Endothelial cell of umbilical vein (primary cell): Measurements from ENCODE around the gene LPP.

ENCODE experiments used
- EZH2 ChIP-seq: IDR thresholded peaks from 2 replicates; pipeline ENCODE4 v1.6.1; 2012; ENCODE audit warnings: borderline replicate concordance, low read depth, mild to moderate bottlenecking, moderate library complexity, low read length, inconsistent platforms; ENCODE audit not compliant: severe bottlenecking
- GATA2 ChIP-seq: IDR thresholded peaks from 2 replicates; pipeline ENCODE4 v1.7.0; 2011; ENCODE audit warnings: low read depth, mild to moderate bottlenecking, moderate library complexity, mixed read lengths, low read length; ENCODE audit not compliant: insufficient read length, insufficient read depth
- JUN ChIP-seq: IDR thresholded peaks from 2 replicates; pipeline ENCODE4 v1.6.1; 2011; ENCODE audit warnings: borderline replicate concordance, low read depth; ENCODE audit not compliant: insufficient read length, insufficient read depth
- MAX ChIP-seq: IDR thresholded peaks from 2 replicates; pipeline ENCODE4 v1.6.1; 2011; ENCODE audit not compliant: insufficient read depth, insufficient read length
- POLR2A ChIP-seq: IDR thresholded peaks from 2 replicates; pipeline ENCODE4 v1.6.1; 2012; ENCODE audit warnings: low read depth, mild to moderate bottlenecking, control low read depth, low read length
- POLR2AphosphoS5 ChIP-seq: IDR thresholded peaks from 2 replicates; pipeline ENCODE4 v1.6.1; 2012; ENCODE audit warnings: low read depth, mild to moderate bottlenecking, control low read depth, low read length, moderate library complexity; ENCODE audit not compliant: insufficient read depth
- TF ChIP-seq, protein P1 (sequence below), 2 donors: IDR thresholded peaks; 1 replicate in 1 of 2; 2 replicates in 1 of 2; pipeline ENCODE4 v1.5.1; 2011; ENCODE audit warnings: low read length in 2 of 2, mild to moderate bottlenecking in 2 of 2, moderate library complexity in 2 of 2, control low read depth in 1 of 2, inconsistent platforms in 1 of 2, low read depth in 1 of 2; ENCODE audit not compliant: insufficient read depth in 1 of 2; ENCODE audit errors: extremely low read depth in 1 of 2

GRCh38 chr3:188198760-188199327 is 44.9 kb downstream of the LPP start:
- TF ChIP-seq EZH2 (no peak), GATA2 (no peak), POLR2A (no peak), MAX (no peak), POLR2AphosphoS5 (no peak), JUN (no peak)
- TF ChIP-seq, protein P1, sequence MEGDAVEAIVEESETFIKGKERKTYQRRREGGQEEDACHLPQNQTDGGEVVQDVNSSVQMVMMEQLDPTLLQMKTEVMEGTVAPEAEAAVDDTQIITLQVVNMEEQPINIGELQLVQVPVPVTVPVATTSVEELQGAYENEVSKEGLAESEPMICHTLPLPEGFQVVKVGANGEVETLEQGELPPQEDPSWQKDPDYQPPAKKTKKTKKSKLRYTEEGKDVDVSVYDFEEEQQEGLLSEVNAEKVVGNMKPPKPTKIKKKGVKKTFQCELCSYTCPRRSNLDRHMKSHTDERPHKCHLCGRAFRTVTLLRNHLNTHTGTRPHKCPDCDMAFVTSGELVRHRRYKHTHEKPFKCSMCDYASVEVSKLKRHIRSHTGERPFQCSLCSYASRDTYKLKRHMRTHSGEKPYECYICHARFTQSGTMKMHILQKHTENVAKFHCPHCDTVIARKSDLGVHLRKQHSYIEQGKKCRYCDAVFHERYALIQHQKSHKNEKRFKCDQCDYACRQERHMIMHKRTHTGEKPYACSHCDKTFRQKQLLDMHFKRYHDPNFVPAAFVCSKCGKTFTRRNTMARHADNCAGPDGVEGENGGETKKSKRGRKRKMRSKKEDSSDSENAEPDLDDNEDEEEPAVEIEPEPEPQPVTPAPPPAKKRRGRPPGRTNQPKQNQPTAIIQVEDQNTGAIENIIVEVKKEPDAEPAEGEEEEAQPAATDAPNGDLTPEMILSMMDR (IDR thresholded peaks at IDR 0.05; ENCODE audit: extremely low read depth in 1 of 2, insufficient read depth in 1 of 2, low read depth in 1 of 2, low read length in 2 of 2), result no peak
